Measurements from ENCODE around the gene PRKAR1A. TPM values are rescaled to one million over a fixed set of nuclear protein-coding genes. Genes with fewer than 3 reads are reported as not detected.
A peak's percentile ranks its signal among the peaks of the same experiment; 100 is the strongest.

PRKAR1A gene
- total RNA-seq, 4 donors from 2014 or later: 367 to 431 (median 417) TPM

GRCh38 chr17:68596411-68596945 lies 84.2 kb downstream of the PRKAR1A start:
- peaks cover 28 to 62% of the 10 kb centered on the region in 2 donors for H3K4me1 ChIP-seq
- DNase-seq: peak; percentile 49 to 59
- TF ChIP-seq, protein P1, sequence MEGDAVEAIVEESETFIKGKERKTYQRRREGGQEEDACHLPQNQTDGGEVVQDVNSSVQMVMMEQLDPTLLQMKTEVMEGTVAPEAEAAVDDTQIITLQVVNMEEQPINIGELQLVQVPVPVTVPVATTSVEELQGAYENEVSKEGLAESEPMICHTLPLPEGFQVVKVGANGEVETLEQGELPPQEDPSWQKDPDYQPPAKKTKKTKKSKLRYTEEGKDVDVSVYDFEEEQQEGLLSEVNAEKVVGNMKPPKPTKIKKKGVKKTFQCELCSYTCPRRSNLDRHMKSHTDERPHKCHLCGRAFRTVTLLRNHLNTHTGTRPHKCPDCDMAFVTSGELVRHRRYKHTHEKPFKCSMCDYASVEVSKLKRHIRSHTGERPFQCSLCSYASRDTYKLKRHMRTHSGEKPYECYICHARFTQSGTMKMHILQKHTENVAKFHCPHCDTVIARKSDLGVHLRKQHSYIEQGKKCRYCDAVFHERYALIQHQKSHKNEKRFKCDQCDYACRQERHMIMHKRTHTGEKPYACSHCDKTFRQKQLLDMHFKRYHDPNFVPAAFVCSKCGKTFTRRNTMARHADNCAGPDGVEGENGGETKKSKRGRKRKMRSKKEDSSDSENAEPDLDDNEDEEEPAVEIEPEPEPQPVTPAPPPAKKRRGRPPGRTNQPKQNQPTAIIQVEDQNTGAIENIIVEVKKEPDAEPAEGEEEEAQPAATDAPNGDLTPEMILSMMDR (IDR thresholded peaks at IDR 0.05): no peak
- no peak for TF ChIP-seq POLR2A (IDR thresholded peaks at IDR 0.05)

DNA sequence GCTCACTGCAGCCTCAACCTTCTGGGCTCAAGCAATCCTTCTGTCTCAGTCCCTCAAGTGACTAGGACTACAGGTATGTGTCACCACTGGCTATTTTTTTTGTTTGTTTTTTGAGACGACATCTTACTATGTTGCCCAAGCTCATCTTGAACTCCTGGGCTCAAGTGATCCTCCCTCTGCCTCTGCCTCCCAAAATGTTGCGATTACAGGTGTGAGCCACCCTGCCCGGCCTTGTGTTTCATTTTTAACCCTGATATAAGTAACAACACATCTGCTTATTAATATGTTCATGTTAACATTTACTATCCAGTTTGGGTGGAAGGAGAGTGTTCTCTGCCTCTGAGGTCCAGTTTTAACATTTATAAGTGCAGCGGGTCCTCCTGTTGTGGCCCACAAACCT lies 85.8 kb downstream of the PRKAR1A start:
- no peaks in the 10 kb centered on the region for H3K36me3 ChIP-seq
- peak in 1 of 2 donors; percentile 35 for DNase-seq
- H3K4me1 ChIP-seq: peaks cover 26 to 63% of the 10 kb centered on the region in 2 donors
- no peak overlapping the region for H3K4me3 ChIP-seq (replicated peaks in 1 of 3)
- no peaks in the 10 kb centered on the region for H3K9me3 ChIP-seq
- intact Hi-C loops (cut with DNase I): loop anchor here (10.0 kb wide), 1 partner anchor 53 kb away; no protein-coding TSS in a partner anchor
- 83 to 89% methylated on average over 4 of the region's 4 CpGs for WGBS, 2 donors
- TF ChIP-seq, protein P1 (IDR thresholded peaks at IDR 0.05): no peak
- no peak for TF ChIP-seq POLR2A (IDR thresholded peaks at IDR 0.05)
- peak overlapping the region in 2 of 3 donors; percentile 75 to 85 for H3K27ac ChIP-seq
- H3K27me3 ChIP-seq: no peaks in the 10 kb centered on the region

More at GRCh38 chr17:68596411-68596945, 84.2 kb downstream of the PRKAR1A start:
- no peaks in the 10 kb centered on the region for H3K9me3 ChIP-seq
- 58 to 65% methylated on average over 5 of the region's 5 CpGs for WGBS, 2 donors
- no peaks in the 10 kb centered on the region for H3K36me3 ChIP-seq
- intact Hi-C loops (cut with DNase I): loop anchor here (10.0 kb wide), 1 partner anchor 52 kb away; no protein-coding TSS in a partner anchor
- peak overlapping the region; percentile 40 to 85 (median 75) for H3K27ac ChIP-seq
- H3K27me3 ChIP-seq: no peaks in the 10 kb centered on the region
- no peak overlapping the region for H3K4me3 ChIP-seq (replicated peaks in 1 of 3)

- H3K4me3 ChIP-seq (replicated peaks in 1 of 3): no peak overlapping the region
- TF ChIP-seq, protein P1 (IDR thresholded peaks at IDR 0.05): no peak
- TF ChIP-seq POLR2A (IDR thresholded peaks at IDR 0.05): no peak
- intact Hi-C loops (cut with DNase I): loop anchor here (10.0 kb wide), 1 partner anchor 54 kb away; no protein-coding TSS in a partner anchor
- 86 to 87% methylated on average over 4 of the region's 4 CpGs for WGBS, 2 donors
- no peaks in the 10 kb centered on the region for H3K36me3 ChIP-seq
- no peaks in the 10 kb centered on the region for H3K27me3 ChIP-seq
- no peaks in the 10 kb centered on the region for H3K9me3 ChIP-seq
- H3K27ac ChIP-seq: peak overlapping the region in 2 of 3 donors; percentile 75 to 85
- H3K4me1 ChIP-seq: peaks cover 24 to 58% of the 10 kb centered on the region in 2 donors
- DNase-seq: no peak
Observed at GRCh38 chr17:68598545-68598961, 86.3 kb downstream of the PRKAR1A start.

DNA sequence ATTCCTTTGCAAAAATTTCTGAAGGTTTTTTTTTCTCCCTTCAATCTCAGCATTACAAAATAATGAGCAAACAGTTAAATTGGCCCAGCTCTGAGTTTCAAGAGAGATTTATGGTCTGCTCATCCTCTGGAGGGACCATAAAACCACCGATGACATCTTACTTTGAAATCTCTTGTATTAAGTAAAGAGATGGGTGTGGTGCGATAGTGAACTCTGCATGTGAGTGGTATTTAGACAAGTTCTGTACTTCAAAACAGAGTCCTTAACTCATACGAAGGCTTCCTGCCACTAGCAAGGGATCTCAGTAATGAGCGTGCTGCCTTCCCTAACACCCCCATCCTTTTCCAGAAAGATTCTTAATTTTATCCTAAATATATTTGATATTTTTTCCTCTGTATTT lies 86.9 kb downstream of the PRKAR1A start:
- H3K36me3 ChIP-seq: no peaks in the 10 kb centered on the region
- WGBS, 2 donors: 52 to 68% methylated on average over 4 of the region's 4 CpGs
- H3K4me3 ChIP-seq (replicated peaks in 1 of 3): peak overlapping the region in 1 of 3 donors; percentile 66
- intact Hi-C loops (cut with DNase I): loop anchor here (10.0 kb wide), 1 partner anchor 54 kb away; no protein-coding TSS in a partner anchor
- peaks cover 24 to 55% of the 10 kb centered on the region in 2 donors for H3K4me1 ChIP-seq
- no peaks in the 10 kb centered on the region for H3K9me3 ChIP-seq
- peak overlapping the region in 2 of 3 donors; percentile 75 to 85 for H3K27ac ChIP-seq
- TF ChIP-seq, protein P1 (IDR thresholded peaks at IDR 0.05): no peak
- no peak for TF ChIP-seq POLR2A (IDR thresholded peaks at IDR 0.05)
- no peaks in the 10 kb centered on the region for H3K27me3 ChIP-seq
- DNase-seq: no peak

GRCh38 chr17:68599552-68600066 lies 87.4 kb downstream of the PRKAR1A start:
- 35 to 58% methylated on average over 17 to 18 of the region's 18 CpGs for WGBS, 2 donors
- peak overlapping the region in 1 of 3 donors; percentile 66 for H3K4me3 ChIP-seq (replicated peaks in 1 of 3)
- TF ChIP-seq, protein P1 (IDR thresholded peaks at IDR 0.05): no peak
- TF ChIP-seq POLR2A (IDR thresholded peaks at IDR 0.05): no peak
- H3K9me3 ChIP-seq: no peaks in the 10 kb centered on the region
- no peaks in the 10 kb centered on the region for H3K36me3 ChIP-seq
- peaks cover 24 to 55% of the 10 kb centered on the region in 2 donors for H3K4me1 ChIP-seq
- intact Hi-C loops (cut with DNase I): loop anchor here (10.0 kb wide), 2 partner anchors 55 to 155 kb away; no protein-coding TSS in a partner anchor
- H3K27me3 ChIP-seq: no peaks in the 10 kb centered on the region
- no peak for DNase-seq
- peak overlapping the region; percentile 63 to 85 (median 75) for H3K27ac ChIP-seq
